Heart left ventricle (tissue), 16 donors: ENCODE measurements around the gene RBM20. TPM values are rescaled to one million over a fixed set of nuclear protein-coding genes. Genes with fewer than 3 reads are reported as not detected.

Experiments used
- ATAC-seq, 4 donors: fragments of 200-7000 bp; cut with Tn5 transposase; one replicate each; pipeline ENCODE4 v1.9.1; 2020 to 2022; ENCODE audit warnings: moderate library complexity in 4 of 4, mild to moderate bottlenecking in 3 of 4, moderate number of reproducible peaks in 1 of 4
- DNase-seq, 5 donors: peaks; one replicate each; pipeline ENCODE4 v3.0.0-alpha.2; 2020
- H3K27ac ChIP-seq, 12 donors: fragments of 200-600 bp; sonication (generic) in 4 of 12; one replicate each; pipeline versions ENCODE4 v1.5.0 to v1.8.0; 2016 to 2022; ENCODE audit warnings: mild to moderate bottlenecking in 2 of 12
- H3K27me3 ChIP-seq, 9 donors: fragments of 200-600 bp; sonication (generic) in 2 of 9; one replicate each; pipeline versions ENCODE4 v1.5.1 to v1.8.0; 2016 to 2022; ENCODE audit warnings: mild to moderate bottlenecking in 3 of 9
- H3K36me3 ChIP-seq, 9 donors: fragments of 200-600 bp; sonication (generic) in 2 of 9; one replicate each; pipeline versions ENCODE4 v1.5.0 to v1.8.0; 2018 to 2022; ENCODE audit warnings: mild to moderate bottlenecking in 2 of 9
- H3K4me1 ChIP-seq, 12 donors: fragments of 200-600 bp; sonication (generic) in 4 of 12; one replicate each; pipeline versions ENCODE4 v1.5.0 to v1.8.0; 2016 to 2022; ENCODE audit warnings: mild to moderate bottlenecking in 3 of 12
- H3K4me3 ChIP-seq, 12 donors: fragments of 200-600 bp; sonication (generic) in 4 of 12; one replicate each; pipeline versions ENCODE4 v1.5.0 to v1.8.0; 2017 to 2022; ENCODE audit warnings: mild to moderate bottlenecking in 9 of 12, moderate library complexity in 4 of 12
- H3K9me3 ChIP-seq, 12 donors: fragments of 200-600 bp; sonication (generic) in 4 of 12; one replicate each; pipeline versions ENCODE4 v1.5.0 to v1.8.0; 2016 to 2022; ENCODE audit warnings: mild to moderate bottlenecking in 1 of 12
- CTCF ChIP-seq, 12 donors: fragments of 200-600 bp; sonication (generic) in 4 of 12; IDR thresholded peaks; one replicate each; pipeline versions ENCODE4 v1.5.0 to v1.8.0; 2018 to 2022; ENCODE audit warnings: antibody characterized with exemption in 12 of 12, mild to moderate bottlenecking in 5 of 12
- POLR2A ChIP-seq, 2 donors: fragments of 450-650 bp; IDR thresholded peaks; one replicate each; pipeline ENCODE4 v1.6.1; 2017; ENCODE audit warnings: antibody characterized with exemption in 2 of 2, mild to moderate bottlenecking in 2 of 2, moderate library complexity in 2 of 2
- WGBS, 4 donors: extraction: QIAGEN DNeasy Blood & Tissue Kit in 2 of 4; methylation state at CpG; one replicate each; pipeline versions ENCODE4 v1.1.5 to v1.1.7; 2013 to 2018; 5-methylcytosine and 5-hydroxymethylcytosine counted together
- intact Hi-C, 10 donors: fragments of 100-400 bp; cut with DNase I; formaldehyde crosslinking; loops; one replicate each; pipeline versions ENCODE4 v1.11.1 to v1.14.2; 2022
- polyA plus RNA-seq, 2 donors: library from polyadenylated mRNA; stranded (reverse); fragments of 200-250 nt; gene quantifications; one replicate each; pipeline ENCODE4 v1.2.3, GENCODE V29; 2013
- total RNA-seq, 9 donors: library from RNA; depleted of rRNA in 2 of 9; stranded (reverse); fragments of >200 nt in 2 of 9; fragmentation: NEBNext Ultra II Directional in 3 of 9; extraction: Animal tissue kit (Norgen Biotek cat#: 25700) in 3 of 9; gene quantifications; one replicate each; pipeline versions ENCODE4 v1.1.0 to v1.2.4, GENCODE V29; 2016 to 2023
- donor health status: ischemic (EF 13 %, LVEDD 7.1; RV severe dilation, severe dysfunction).
- donor health status: healthy with polysubstance abuse.
- donor health status: DM: no; HTN: yes; CAD: no.
- donor health status: DM: no; HTN: no; CAD: no.
- donor health status: ischemic (EF 25% LVEDD 6.9; RV normal size, moderate dysfunction).
- donor health status: ischemic (EF 25% LVEDD 5.7; RV mildly dilated, moderate dysfunction).
- donor health status: healthy.
- donor health status: DM: yes; HTN: yes; CAD: no.
- donor health status: ischemic (EF 35%, LVEDD 5.7; RV mildly dilated, moderate dysfunction).
- donor health status: nonischemic (EF 11% LVEDD 7.7; RV severe dilation, severe dysfunction).
- donor health status: DM: yes; HTN: yes; CAD: no.
- donor health status: PGD.
- donor health status: ischemic (EF 29% LVEDD 5.4; RV normal size, mild dysfunction).
- donor health status: nonischemic (EF 23%, LVEDD 6.1; RV moderate dilation, normal function).

RBM20 gene
- total and polyA plus RNA-seq, 11 donors = 29.9 to 152 (median 91.2) TPM

- peak in 1 of 2 donors; percentile 20 for TF ChIP-seq POLR2A (IDR thresholded peaks at IDR 0.05)
- TF ChIP-seq CTCF (IDR thresholded peaks at IDR 0.05) = peak; percentile 66 to 97 (median 88)
- peak; percentile 53 to 88 (median 82) for ATAC-seq
- H3K27ac ChIP-seq = peak overlapping the region; percentile 69 to 97 (median 88)
- H3K36me3 ChIP-seq = no peaks in the 10 kb centered on the region
- intact Hi-C loops = loop anchor here in 5 of 10 donors (2.0 to 10.0 kb wide), 3 partner anchors 60 to 223 kb away; no protein-coding TSS in a partner anchor
- H3K4me3 ChIP-seq = peak overlapping the region; percentile 32 to 80 (median 60)
- peaks cover 0 to 80% (median 26%) of the 10 kb centered on the region in 12 donors for H3K4me1 ChIP-seq
- no peaks in the 10 kb centered on the region for H3K9me3 ChIP-seq
- WGBS, 4 donors = 0 to 1% (median 0%) methylated on average over 28 to 47 of the region's 47 CpGs
- peak; percentile 76 to 86 (median 82) for DNase-seq
- H3K27me3 ChIP-seq = peaks cover 0 to 1% (median 0%) of the 10 kb centered on the region in 9 donors
Observed at GRCh38 chr10:110671788-110672579, 27.8 kb downstream of the RBM20 start.

- DNase-seq = no peak
- Histone ChIP-seq H3K4me3 (peak overlapping the region; percentile 32 to 80 (median 60)), H3K27me3 (no peaks in the 10 kb centered on the region), H3K4me1 (peaks cover 0 to 77% (median 26%) of the 10 kb centered on the region in 12 donors), H3K9me3 (no peaks in the 10 kb centered on the region), H3K27ac (peak overlapping the region; percentile 69 to 97 (median 88)), H3K36me3 (no peaks in the 10 kb centered on the region)
- TF ChIP-seq POLR2A (IDR thresholded peaks at IDR 0.05) (no peak), CTCF (IDR thresholded peaks at IDR 0.05) (no peak)
- intact Hi-C loops = loop anchor here in 5 of 10 donors (2.0 to 10.0 kb wide), 3 partner anchors 60 to 222 kb away; no protein-coding TSS in a partner anchor
- WGBS, 4 donors = 3 to 9% (median 4%) methylated on average over 9 to 12 of the region's 12 CpGs
- peak in 2 of 4 donors; percentile 5 to 12 for ATAC-seq
Observed at GRCh38 chr10:110672580-110672919, 28.4 kb downstream of the RBM20 start.

GRCh38 chr10:110676016-110676415, 31.9 kb downstream of the RBM20 start:
- intact Hi-C loops = loop anchor here in 3 of 10 donors (2.0 to 10.0 kb wide), 3 partner anchors 64 to 219 kb away; no protein-coding TSS in a partner anchor

More at GRCh38 chr10:110676016-110676415, 31.9 kb downstream of the RBM20 start:
- H3K4me1 ChIP-seq = peaks cover 0 to 82% (median 21%) of the 10 kb centered on the region in 12 donors
- 16 to 25% (median 24%) methylated on average over 6 of the region's 6 CpGs for WGBS, 4 donors
- H3K27ac ChIP-seq = peak overlapping the region in 10 of 12 donors; percentile 3 to 60 (median 36)
- TF ChIP-seq CTCF (IDR thresholded peaks at IDR 0.05) (no peak), POLR2A (IDR thresholded peaks at IDR 0.05) (no peak)
- H3K4me3 ChIP-seq = no peak overlapping the region
- no peak for ATAC-seq
- DNase-seq = no peak
- H3K9me3 ChIP-seq = no peaks in the 10 kb centered on the region
- no peaks in the 10 kb centered on the region for H3K36me3 ChIP-seq
- H3K27me3 ChIP-seq = no peaks in the 10 kb centered on the region
